HG03175 (cell line): Measurements from ENCODE around the gene HOXA3.

ENCODE experiments used
- ATAC-seq: cut with Tn5 transposase; IDR thresholded peaks from one replicate; pipeline ENCODE4 v1.9.1; 2021; ENCODE audit warnings: mild to moderate bottlenecking, moderate library complexity; ENCODE audit not compliant: unreplicated experiment

Gene HOXA3

GRCh38 chr7:27157702-27158431 lies 5.5 kb upstream of the HOXA3 start:
- no peak for ATAC-seq

DNA sequence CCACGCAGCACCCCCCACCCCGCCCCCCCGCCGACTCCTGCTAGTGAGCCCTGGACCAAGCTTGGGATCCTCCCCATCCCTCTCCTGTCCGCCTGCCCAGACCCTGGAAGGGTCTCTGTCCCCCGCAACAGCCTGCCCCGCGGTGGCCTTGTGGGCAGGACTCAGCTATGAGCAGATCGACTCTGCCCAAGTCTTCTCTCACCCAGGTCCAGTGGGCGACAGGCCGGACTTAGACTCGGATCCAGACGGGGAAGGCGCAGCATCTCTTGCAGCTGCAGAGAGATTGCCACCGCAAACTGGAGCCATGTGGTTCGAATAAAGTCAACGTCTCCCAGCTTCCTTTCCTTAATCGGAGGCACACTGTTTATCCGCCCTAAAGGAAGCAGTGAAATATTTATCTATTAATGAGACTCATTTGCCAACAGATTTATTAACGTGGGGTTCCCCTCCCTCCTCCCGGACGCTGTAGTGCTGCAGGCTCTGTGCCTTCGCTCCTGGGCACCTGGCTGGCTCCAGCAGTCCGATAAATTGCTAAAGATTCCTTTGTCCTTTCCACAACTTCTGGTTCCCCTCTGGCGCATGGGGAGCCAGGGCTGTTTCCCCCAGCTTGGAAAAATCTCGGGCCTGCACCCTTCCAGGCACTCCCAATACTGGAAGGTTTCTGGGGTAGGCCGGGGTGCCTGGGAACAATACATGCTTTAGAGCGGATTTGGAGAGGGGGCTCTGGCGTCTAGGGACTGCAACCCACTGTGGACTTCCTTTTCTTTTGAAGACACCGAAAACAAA lies 4.7 kb upstream of the HOXA3 start:
- no peak for ATAC-seq

GRCh38 chr7:27156508-27156898 lies 4.1 kb upstream of the HOXA3 start, which contains the start of gene HOXA7:
TSS of gene HOXA7 (minus strand) at chr7:27156675. CDS start at chr7:27156545, 130 bp downstream.
- no peak for ATAC-seq

DNA sequence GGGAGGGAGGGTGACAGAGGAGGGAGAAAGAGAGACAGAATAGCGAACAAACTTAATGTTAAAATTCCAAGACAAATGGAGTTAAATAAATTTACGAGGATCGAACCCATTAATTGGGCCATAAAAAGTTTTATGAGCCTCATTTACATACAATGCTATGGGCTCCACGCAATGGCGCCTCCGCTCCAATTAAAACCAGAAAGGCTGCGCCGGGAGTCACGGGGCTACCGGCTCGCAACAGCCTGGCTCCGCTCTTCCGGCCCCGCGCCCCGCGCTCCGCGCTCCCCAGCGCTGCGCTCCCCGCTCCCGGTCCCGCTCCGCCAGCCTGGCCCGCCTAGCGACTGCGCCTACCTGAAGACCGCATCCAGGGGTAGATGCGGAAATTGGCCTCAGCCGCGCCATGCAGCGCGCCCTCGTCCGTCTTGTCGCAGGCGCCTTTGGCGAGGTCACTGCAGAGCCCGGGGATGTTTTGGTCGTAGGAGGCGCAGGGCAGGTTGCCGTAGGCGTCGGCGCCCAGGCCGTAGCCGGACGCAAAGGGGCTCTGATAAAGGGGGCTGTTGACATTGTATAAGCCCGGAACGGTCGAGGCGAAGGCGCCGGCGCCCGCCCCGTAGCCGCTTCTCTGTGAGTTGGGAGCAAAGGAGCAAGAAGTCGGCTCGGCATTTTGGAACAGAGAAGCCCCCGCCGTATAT lies 3.6 kb upstream of the HOXA3 start:
- ATAC-seq, result no peak

DNA sequence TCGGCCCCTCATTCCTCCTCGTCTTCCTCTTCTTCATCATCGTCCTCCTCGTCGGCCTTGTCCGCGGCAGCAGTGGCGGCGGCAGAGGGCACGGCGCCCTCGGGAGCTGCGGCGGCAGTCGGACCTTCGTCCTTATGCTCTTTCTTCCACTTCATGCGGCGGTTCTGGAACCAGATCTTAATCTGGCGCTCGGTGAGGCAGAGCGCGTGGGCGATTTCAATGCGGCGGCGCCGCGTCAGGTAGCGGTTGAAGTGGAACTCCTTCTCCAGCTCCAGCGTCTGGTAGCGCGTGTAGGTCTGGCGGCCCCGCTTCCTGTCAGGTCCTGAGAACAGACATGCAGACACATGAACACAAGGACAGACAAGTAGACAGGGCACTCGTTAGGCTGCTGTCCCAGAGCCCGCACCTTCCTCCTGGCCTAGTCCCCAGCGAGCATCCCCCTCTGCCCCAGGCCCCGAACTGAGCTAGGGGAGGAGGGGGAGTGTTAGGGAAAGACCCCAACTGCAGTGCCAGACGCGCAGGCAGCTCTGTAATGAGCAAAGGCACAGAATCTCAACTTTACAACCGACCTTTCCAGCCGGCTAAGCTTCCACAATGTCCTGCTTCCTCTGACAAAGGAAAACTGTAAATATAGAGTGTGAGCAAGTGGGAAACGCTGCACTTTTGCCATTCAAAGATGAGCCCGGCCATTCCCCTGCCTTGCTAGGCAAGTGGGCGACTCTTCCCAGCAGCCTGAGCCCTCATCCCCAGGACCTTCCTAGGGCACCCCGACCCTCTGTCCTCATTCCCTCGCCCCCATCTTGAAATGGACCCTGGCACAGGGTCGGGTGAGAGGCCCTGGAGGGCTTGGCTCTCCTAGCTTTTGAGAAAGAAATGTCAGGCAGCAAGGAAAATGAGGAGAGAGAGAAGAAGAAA lies 2.8 kb upstream of the HOXA3 start:
- ATAC-seq, result no peak

DNA sequence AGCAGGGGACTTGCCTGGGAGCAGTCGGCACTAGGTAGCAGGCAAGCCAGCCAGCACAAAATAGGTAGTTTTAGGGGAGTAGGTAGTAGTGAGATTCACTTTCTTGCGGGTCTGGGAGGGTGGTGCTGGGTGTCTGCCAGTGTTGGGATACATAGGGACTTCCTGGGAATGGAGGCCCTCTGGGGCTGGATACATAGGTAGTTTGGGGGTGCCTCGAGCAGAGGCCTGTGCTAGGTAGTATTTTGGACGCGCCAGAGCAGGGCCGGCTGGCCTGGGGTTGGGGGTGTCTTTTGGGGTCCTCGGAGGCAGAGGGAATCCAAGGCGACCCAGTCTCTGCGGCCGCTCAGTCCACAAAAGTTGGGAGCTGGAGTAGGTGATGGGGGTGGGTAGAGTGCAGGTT lies 2.0 kb upstream of the HOXA3 start:
- no peak for ATAC-seq

DNA sequence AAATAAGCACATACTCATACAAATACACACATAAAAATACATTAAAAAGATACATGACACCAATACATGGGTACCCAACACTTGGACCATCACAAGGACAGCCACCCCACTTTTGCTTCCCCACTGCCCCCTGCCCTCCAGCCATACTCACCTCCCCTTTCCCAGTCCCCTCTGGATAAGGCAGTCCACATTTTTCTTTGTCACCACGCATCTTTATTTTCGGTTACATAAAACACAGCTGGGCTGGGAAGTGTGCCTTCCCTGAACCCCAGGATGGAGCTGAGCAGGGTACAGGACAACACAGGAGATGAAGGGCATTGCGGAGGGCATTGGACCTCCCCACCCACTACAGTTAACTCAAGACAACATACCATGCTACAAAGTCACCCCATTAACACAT lies 1.1 kb upstream of the HOXA3 start:
- ATAC-seq, result no peak

DNA sequence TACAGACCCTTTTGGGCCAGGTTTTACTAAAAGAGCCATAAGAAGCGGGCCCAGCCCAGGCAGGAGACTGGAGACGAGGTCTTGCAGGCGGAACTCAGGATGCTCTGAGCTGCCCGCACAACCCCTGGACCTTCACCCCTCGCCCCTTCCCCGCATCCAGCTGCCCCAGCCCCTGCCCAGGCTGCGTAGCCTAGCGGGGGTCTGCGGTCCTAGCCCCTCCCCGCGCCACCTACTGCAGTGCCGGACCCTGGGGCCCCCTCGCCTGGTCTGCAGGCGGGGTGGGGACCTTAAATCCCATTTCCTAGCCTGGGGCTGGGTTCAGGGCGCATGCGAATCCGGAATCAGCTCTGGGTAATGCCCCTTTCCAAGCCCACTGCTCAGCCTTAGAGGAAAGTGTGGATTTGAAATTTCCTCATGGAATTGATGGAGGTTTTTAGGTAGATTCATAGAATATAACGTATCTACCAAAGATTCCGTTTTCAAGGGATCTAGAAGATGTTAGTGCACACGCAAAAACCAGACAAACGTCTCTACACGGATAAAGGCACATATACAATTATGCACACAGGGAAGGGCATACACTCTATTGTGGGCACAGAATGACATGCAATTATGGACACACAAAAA lies 546 bp upstream of the HOXA3 start:
- no peak for ATAC-seq

GRCh38 chr7:27151341-27151930 lies 947 bp downstream of the HOXA3 start:
- ATAC-seq, result no peak

DNA sequence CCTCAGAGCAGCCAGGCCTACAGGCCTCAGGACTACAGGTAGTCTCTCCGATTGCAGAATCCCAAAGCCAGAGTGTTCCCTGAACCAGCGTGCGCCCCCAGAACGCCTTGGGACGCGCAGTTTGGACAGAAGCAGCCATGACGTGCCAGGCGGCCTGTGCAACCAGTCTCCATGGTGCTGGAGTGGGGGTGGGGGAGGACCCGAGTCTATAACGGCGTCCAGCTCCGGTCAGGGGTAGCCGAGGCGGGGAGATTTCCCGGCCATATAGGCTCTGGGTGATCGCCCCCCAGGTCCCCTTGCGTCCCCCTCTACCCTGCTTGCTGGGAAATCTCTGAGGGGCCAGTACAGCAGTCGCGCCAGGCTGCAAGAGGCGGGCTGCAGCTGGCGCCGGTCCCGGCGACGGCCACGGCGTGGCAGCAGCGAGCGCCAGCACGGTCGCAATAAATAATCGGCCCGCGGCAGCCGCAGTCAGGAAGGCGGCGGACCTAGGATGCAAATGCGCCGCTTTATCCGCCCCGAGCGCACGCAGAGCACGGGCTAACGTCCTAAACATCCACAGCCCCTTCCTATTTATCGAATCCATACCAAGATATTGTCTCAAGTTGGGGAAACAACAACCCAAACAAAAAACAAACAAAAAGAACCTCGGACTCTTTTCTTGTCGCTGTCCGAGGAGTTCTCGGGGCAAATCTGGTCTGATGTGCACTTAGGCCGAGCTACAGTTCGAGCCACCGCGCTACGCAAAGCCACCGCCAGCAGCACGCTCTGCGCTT lies 1.6 kb downstream of the HOXA3 start:
- ATAC-seq, result peak; percentile 91

- ATAC-seq, result no peak
Measured at GRCh38 chr7:27149842-27150567, 2.4 kb downstream of the HOXA3 start.

DNA sequence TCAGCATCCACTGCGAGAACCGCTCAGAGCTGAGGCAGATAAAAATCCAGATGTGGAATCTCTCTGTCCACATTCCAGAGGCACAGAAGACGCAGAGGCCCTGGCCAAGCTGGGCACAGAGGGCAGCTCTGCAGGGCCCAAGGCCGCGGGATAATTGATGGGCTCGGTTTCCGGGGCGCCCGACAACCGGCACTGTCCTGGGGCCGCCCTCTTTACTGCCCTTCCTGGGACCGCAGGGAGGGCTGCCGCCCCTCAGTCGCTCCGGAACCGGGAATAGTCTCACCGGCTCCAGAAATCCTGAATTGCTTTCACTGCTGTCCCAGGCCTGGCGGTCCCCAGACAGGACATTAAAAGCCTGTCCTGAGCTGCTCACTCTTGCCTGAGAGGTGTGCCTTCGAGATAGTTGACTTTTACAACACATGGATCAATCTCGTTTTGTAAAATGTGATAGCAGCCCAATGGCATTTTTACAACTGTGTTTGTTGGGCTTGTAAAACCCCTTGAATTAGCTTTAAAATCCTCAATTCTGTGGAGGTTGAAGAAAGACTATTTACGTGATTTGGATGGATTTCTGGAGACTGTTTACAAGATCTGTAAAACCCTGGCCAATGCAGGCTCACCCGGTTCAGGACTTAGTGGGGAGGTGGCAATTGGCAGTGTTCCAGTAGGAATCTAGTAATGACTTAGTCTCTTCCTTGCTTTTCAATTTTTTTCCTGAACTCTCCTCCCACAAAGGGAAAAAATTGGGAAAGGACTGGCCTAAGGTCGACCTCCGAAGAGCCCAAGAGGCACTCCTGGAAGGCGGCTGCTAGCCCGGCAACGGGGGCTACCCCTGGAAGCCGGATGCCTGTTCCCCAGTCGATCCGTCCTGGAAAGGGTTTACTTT lies 3.4 kb downstream of the HOXA3 start:
- ATAC-seq, result no peak

DNA sequence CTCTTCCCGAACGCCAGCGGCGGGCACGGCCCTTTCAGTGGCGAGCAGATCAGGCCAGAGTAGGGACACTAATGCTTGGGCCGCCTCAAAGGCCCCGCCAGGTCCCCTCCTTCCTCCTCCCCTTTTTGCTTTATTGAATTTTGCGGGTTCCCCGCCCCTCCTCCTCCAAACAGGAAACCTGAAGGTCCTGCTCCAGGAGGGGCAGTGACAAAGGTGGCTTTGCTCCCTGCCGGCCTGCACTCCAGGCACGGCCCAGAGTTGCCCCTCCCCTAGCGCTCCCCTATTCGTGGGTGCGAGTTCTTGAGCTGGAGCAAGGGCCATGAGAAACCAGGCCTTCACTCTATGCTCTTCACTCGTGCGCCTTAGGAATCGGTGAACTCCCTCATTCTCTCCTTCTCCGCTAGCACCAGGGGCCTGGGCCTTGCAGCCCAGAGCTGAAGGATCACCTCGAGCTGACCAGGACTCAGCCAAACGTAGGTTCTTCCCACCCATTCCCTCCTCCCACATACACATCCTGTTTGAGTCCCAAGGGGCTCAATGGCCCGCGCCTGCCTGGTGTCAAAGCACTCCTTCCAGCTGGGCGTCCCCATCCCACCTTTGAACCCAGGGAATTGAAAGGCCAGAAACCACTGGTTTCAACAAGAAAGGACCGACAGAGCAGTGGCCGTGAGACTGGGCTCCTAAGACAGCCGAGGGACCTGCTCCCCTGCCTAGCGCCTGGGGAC lies 4.2 kb downstream of the HOXA3 start:
- no peak for ATAC-seq

DNA sequence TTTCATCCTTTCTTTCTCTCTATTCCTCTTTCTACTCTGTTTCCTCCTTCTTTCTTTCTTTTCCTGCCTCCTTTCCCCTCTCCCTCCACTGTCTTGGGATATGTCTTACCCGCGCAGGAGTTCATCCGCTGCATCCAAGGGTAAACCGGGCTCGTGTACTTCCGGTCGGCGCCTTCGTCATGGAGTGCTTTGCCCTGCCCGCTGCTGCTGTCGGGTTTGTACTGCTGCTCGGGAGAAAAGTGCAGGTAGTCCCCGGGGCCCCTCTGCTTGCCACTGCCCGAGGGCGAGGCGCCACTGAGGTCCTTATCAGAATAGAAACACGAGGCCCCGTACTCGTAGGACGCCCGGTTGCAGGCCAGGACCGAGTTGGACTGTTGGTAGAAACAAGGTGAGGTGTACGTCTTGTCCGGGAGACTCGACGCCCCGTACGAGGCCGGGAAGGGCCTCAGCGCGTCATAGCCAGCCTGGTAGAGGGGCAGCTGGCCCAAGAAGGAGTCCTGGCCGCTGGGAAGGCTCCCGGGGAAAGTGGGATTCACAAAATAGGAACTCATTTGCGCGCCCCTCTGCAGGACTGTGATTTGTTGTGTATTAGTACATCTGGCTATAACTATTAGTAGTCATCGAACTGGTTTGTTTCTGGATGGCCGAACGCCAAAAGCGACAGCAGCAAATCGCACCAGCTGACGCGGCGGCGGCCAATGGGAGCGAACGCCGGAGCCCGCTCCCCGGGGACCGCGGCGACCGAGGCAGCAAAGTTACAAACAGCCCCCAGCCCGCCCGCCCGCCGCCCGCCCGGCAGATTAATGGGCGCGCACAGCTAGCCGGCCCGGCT lies 5.0 kb downstream of the HOXA3 start, which contains the start of gene HOXA6:
Gene HOXA6 (minus strand): TSS at position 576 of the 832 bp plus-strand sequence. CDS start 25 bp downstream, at position 551.
- no peak for ATAC-seq

- no peak for ATAC-seq
Measured at GRCh38 chr7:27146491-27147198, 5.7 kb downstream of the HOXA3 start.
